Uterus (tissue), 4 donors: ENCODE data around the gene CMTM7. TPM values are rescaled to one million over a fixed set of nuclear protein-coding genes. Genes with fewer than 3 reads are reported as not detected.
A peak's percentile ranks its signal among the peaks of the same experiment; 100 is the strongest.

Source experiments
- DNase-seq, 2 donors: peaks; one replicate each; pipeline ENCODE4 v3.0.0-alpha.2; 2019 to 2020
- H3K27ac ChIP-seq, 2 donors: fragments of 200-600 bp; sonication (generic); 1 replicate in 1 of 2; 2 replicates in 1 of 2; pipeline ENCODE4 v1.5.1; 2016 to 2018
- H3K27me3 ChIP-seq, 2 donors: fragments of 200-600 bp; sonication (generic); one replicate each; pipeline ENCODE4 v1.5.1; 2018 to 2019; ENCODE audit warnings: control low read depth in 1 of 2
- H3K36me3 ChIP-seq, 2 donors: fragments of 200-600 bp; sonication (generic); one replicate each; pipeline ENCODE4 v1.5.1; 2019; ENCODE audit warnings: control low read depth in 1 of 2
- H3K4me1 ChIP-seq, 2 donors: fragments of 200-600 bp; sonication (generic); one replicate each; pipeline ENCODE4 v1.5.1; 2018 to 2019; ENCODE audit warnings: control low read depth in 1 of 2
- H3K4me3 ChIP-seq, 2 donors: fragments of 200-600 bp; sonication (generic); 1 replicate in 1 of 2; 2 replicates in 1 of 2; pipeline ENCODE4 v1.5.1; 2018 to 2019; ENCODE audit warnings: mild to moderate bottlenecking in 1 of 2
- H3K9me3 ChIP-seq, 2 donors: fragments of 200-600 bp; sonication (generic); one replicate each; pipeline ENCODE4 v1.5.1; 2019; ENCODE audit warnings: control low read depth in 1 of 2
- POLR2A ChIP-seq, 2 donors: fragments of 450-650 bp; IDR thresholded peaks; one replicate each; pipeline ENCODE4 v1.6.1; 2016; ENCODE audit warnings: antibody characterized with exemption in 2 of 2, mild to moderate bottlenecking in 1 of 2, moderate library complexity in 1 of 2
- intact Hi-C: fragments of 100-400 bp; cut with DNase I; formaldehyde crosslinking; loops from one replicate; pipeline ENCODE4 v1.15.1; 2023; ENCODE audit warnings: low total_unique reads
- total RNA-seq, 4 donors: library from RNA; depleted of rRNA in 3 of 4; stranded (reverse); fragments of >200 nt in 3 of 4; gene quantifications; one replicate each; pipeline versions ENCODE4 v1.1.0 to v1.2.4, GENCODE V29; 2014 to 2023
- TF ChIP-seq, protein P1 (sequence below), 4 experiments: fragments of 200-600 bp in 2 of 4; fragments of 450-650 bp in 2 of 4; sonication (generic) in 2 of 4; IDR thresholded peaks; one replicate each; pipeline ENCODE4 v1.5.1; 2016 to 2019; ENCODE audit warnings: antibody characterized with exemption in 4 of 4, mild to moderate bottlenecking in 2 of 4, moderate library complexity in 1 of 4
- donor health status: DM: yes; HTN: yes; CAD: no.

The CMTM7 gene
- total RNA-seq, 4 donors from 2014 or later = 0.26 to 25.2 (median 13.3) TPM

DNA sequence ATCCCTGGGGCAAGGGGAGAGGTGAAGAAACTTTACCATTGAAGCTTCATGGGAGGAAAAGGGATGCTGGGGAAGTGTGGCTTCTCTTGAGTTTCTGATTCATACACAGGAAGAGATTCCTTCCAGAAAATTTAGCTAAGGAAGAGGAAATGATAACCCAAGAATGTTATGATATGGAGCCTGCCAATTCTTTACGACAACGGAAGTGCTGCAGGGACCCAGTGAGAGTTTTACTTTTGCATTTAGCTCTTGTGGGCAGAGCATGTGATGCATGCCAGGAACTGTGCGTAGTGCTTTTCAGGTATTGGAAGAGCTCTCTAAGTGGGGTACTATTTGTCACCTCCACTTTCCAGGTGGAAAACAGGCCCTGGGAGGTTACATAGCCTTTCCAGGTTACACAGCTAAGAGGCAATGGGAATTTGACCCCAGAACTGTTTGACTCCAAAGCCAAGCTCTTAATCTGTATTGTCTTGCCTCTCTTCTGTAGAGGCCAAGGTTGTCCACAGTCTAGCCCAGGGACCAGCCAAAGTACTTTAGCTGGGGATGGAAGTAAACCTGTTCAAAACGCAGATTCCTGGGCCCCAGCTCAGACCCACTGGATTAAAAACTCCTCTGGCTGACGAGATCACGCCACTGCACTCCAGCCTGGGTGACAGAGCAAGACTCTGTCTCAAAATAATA lies 23.0 kb downstream of the CMTM7 start:
- TF ChIP-seq, protein P1, sequence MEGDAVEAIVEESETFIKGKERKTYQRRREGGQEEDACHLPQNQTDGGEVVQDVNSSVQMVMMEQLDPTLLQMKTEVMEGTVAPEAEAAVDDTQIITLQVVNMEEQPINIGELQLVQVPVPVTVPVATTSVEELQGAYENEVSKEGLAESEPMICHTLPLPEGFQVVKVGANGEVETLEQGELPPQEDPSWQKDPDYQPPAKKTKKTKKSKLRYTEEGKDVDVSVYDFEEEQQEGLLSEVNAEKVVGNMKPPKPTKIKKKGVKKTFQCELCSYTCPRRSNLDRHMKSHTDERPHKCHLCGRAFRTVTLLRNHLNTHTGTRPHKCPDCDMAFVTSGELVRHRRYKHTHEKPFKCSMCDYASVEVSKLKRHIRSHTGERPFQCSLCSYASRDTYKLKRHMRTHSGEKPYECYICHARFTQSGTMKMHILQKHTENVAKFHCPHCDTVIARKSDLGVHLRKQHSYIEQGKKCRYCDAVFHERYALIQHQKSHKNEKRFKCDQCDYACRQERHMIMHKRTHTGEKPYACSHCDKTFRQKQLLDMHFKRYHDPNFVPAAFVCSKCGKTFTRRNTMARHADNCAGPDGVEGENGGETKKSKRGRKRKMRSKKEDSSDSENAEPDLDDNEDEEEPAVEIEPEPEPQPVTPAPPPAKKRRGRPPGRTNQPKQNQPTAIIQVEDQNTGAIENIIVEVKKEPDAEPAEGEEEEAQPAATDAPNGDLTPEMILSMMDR (IDR thresholded peaks at IDR 0.05) = no peak
- TF ChIP-seq POLR2A (IDR thresholded peaks at IDR 0.05) = no peak
- Histone ChIP-seq H3K36me3 (no peaks in the 10 kb centered on the region), H3K4me3 (no peak overlapping the region), H3K9me3 (no peaks in the 10 kb centered on the region), H3K27ac (no peak overlapping the region), H3K4me1 (no peaks in the 10 kb centered on the region), H3K27me3 (no peaks in the 10 kb centered on the region)
- intact Hi-C loops = no loop called here
- DNase-seq = peak in 1 of 2 donors; percentile 29

DNA sequence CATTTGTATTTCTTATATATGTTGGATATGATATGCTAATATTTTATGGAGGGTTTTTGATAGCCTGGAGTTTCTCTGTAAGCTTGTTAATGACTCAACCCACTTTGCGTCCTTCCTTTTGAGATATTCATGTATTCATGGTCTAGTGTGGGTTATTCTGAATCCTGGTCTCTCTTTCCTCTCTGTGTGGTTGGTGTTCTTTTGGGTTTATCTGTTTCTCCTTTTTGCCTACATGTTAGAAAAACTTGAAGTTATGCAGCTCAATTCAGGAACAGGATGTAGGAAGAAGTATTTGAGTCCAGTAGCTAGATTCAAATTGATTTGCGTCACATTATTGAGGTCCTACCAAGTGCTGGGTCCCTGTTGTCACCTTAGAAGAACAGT lies 28.1 kb downstream of the CMTM7 start:
- TF ChIP-seq POLR2A (IDR thresholded peaks at IDR 0.05) = no peak
- Histone ChIP-seq H3K9me3 (no peaks in the 10 kb centered on the region), H3K27ac (peak overlapping the region; percentile 40 to 56), H3K27me3 (no peaks in the 10 kb centered on the region), H3K36me3 (no peaks in the 10 kb centered on the region), H3K4me3 (no peak overlapping the region), H3K4me1 (no peaks in the 10 kb centered on the region)
- intact Hi-C loops = no loop called here
- no peak for DNase-seq

DNA sequence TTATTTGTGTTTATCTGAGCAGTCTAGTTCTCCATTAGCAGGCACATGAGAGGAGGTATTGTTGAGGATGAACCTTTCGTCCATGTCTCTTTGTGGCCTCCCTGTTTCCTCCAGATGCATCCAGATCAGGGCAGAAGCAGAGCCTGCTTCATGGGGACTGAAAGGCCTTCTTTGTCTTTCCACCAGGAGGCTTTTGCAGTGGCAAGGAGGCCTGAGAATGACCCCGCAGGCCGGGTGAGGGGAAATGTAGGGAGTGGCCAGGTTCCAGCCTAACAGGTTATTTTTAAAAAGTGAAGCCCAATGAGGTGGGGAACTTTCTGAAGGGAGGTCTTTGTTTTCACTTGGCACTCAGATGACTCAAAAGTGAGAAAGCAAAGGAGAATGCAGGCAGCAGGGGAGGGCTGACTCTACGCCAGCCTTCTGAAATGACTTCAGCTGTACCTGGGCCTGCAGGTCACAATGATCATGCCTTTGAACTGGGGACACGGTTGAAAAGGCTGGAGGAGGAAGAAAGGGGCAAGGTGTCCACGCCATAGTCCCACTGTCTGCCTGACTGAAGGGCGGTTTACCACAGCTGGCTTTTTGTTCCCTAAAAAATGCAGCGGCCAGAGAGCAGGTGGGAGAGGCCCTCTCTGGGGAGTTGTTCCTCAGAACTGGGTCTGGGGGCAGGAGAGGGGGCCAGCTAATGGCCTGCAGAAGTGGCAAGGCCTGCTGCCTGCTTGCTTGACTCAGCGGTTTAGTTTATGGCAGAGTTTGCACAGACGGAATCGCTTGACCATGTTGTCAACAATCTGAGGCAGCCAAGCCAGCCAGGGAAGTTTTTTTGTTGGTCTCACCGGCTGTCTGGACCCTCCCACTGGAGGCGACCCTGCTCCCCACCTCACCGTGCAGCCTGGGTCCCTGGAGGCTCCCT lies 28.7 kb downstream of the CMTM7 start:
- intact Hi-C loops = no loop called here
- H3K36me3 ChIP-seq = no peaks in the 10 kb centered on the region
- H3K27ac ChIP-seq = peak overlapping the region; percentile 40 to 56
- H3K4me3 ChIP-seq = no peak overlapping the region
- no peaks in the 10 kb centered on the region for H3K4me1 ChIP-seq
- TF ChIP-seq, protein P1 (IDR thresholded peaks at IDR 0.05) = no peak
- no peak for TF ChIP-seq POLR2A (IDR thresholded peaks at IDR 0.05)
- H3K27me3 ChIP-seq = no peaks in the 10 kb centered on the region
- H3K9me3 ChIP-seq = no peaks in the 10 kb centered on the region
- DNase-seq = no peak

DNA sequence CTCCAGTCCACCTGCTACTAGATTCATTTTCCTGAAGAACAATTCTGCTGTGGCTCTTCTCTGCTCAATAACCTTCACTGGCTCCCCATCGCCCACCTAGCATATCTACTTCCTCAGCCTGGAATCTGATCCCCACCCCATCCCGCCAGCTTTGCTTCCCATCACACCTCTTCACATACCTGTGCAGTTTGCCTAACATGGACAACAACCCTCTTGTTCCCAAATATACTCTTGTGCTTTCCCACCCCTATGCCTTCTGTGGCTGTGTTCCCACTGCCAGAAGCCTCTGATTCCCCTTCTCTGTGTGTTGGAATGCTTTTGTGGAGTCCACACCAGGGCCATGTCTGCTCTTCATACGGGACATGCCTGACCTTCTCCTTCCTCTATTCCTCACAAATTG lies 29.5 kb downstream of the CMTM7 start:
- Histone ChIP-seq H3K4me3 (no peak overlapping the region), H3K27ac (peak overlapping the region; percentile 32 to 56), H3K4me1 (no peaks in the 10 kb centered on the region), H3K27me3 (no peaks in the 10 kb centered on the region), H3K36me3 (no peaks in the 10 kb centered on the region), H3K9me3 (no peaks in the 10 kb centered on the region)
- DNase-seq = no peak
- intact Hi-C loops = no loop called here
- TF ChIP-seq POLR2A (IDR thresholded peaks at IDR 0.05) = no peak
- TF ChIP-seq, protein P1 (IDR thresholded peaks at IDR 0.05) = no peak

DNA sequence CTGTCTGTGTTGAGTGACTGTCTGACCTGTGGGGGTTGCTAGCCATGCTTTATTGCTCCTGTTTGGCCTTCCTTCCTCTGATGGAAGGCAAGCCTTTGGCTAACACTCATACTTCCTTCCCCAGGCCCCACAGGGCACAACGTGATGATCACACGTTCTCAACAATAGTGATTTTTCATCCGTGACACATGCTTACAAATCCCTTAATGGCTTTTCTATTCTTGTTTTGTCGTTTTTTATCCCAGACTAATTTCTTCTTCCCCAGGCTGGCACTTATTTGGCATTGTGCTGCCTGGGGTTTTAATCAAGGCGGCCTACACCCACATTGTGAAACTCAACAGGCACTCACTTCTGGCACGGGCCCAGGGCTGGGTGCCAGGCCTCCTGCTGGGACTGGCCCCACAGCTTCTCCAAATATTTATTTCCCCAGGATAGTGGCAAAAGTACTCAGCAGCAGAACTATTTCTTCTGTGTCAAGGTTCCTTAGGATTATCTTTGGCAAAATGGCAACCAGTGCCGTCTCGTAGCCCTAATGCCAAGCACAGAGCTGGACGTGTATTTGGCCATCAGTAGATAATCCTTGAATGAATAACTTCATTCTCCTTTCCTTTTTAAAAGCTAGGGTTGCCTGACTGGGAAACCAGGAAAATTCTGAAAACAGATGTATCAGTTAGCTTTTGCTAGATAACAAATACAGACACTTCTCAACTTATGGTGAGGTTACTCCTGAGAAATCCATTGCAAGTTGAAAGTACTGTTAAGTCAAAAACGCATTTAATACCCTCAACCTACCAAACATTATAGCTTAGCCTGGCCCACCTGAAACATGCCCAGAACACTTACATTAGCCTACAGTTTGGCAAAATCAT lies 30.6 kb downstream of the CMTM7 start:
- Histone ChIP-seq H3K36me3 (no peaks in the 10 kb centered on the region), H3K27me3 (no peaks in the 10 kb centered on the region), H3K9me3 (no peaks in the 10 kb centered on the region), H3K27ac (peak overlapping the region; percentile 36 to 56), H3K4me1 (no peaks in the 10 kb centered on the region), H3K4me3 (no peak overlapping the region)
- intact Hi-C loops = no loop called here
- TF ChIP-seq, protein P1 (IDR thresholded peaks at IDR 0.05) = no peak
- TF ChIP-seq POLR2A (IDR thresholded peaks at IDR 0.05) = no peak
- peak; percentile 72 to 78 for DNase-seq
